GM12878 (cell line): ENCODE measurements around the gene EPB41L4A. TPM values are rescaled to one million over a fixed set of nuclear protein-coding genes. Genes with fewer than 3 reads are reported as not detected.

Experiments
- ATAC-seq: fragments of 200-7000 bp; cut with Tn5 transposase; 3 replicates; pipeline ENCODE4 v1.9.1; 2020; ENCODE audit warnings: mild to moderate bottlenecking, moderate library complexity
- BruUV-seq: library from RNA; stranded (reverse); fragments of 400-500 nt; replicated peaks from 2 replicates; lab custom pipeline; 2021; lab: Mats Ljungman, UMichigan
- CTCF ChIA-PET: fragments of 300-600 bp; sonication (Branson Sonifier 250); formaldehyde crosslinking; extraction: SDS; loops from one replicate; lab custom pipeline; 2021; ENCODE audit warnings: inconsistent platforms; lab: Yijun Ruan, JAX
- POLR2A ChIA-PET: fragments of 350-600 bp; formaldehyde crosslinking; extraction: SDS; loops from one replicate; lab custom pipeline; 2021; ENCODE audit warnings: inconsistent platforms; lab: Charles Lee
- RAD21 ChIA-PET: fragments of 300-600 bp; sonication (Branson Sonifier 250); formaldehyde crosslinking; loops from one replicate; lab custom pipeline; 2023; ENCODE audit warnings: antibody characterized with exemption; ENCODE audit not compliant: unreplicated experiment; lab: Charles Lee
- SMC1A ChIA-PET: fragments of 300-600 bp; sonication (Branson Sonifier 250); formaldehyde crosslinking; loops from one replicate; lab custom pipeline; 2023; ENCODE audit not compliant: unreplicated experiment, uncharacterized antibody; lab: Charles Lee
- DNase-seq: peaks from one replicate; pipeline ENCODE4 v3.0.0-alpha.2; 2011; ENCODE audit warnings: low read depth, low spot score
- FAIRE-seq: peaks from 3 replicates; lab custom pipeline; 2011; peaks lifted over from hg19 to GRCh38; lab: Jason Lieb, UNC
- H2AFZ ChIP-seq: 2 replicates; pipeline ENCODE4 v1.6.0; 2011; ENCODE audit warnings: low read depth, low read length, control low read depth; ENCODE audit not compliant: control insufficient read depth
- H3K27ac ChIP-seq: 2 replicates; pipeline ENCODE4 v1.5.1; 2011; ENCODE audit warnings: control low read depth; ENCODE audit not compliant: control insufficient read depth, insufficient read depth
- H3K27me3 ChIP-seq, 2 experiments: replicated peaks in 1 of 2; 2 replicates each; pipeline versions ENCODE4 v1.6.0 to v1.6.1; 2011; ENCODE audit warnings: low read length in 1 of 2; ENCODE audit not compliant: control insufficient read depth in 2 of 2, insufficient read depth in 2 of 2
- H3K36me3 ChIP-seq, 2 experiments: 2 replicates each; pipeline ENCODE4 v1.5.1; 2011; ENCODE audit warnings: low read length in 1 of 2; ENCODE audit not compliant: control insufficient read depth in 2 of 2, insufficient read depth in 2 of 2
- H3K4me1 ChIP-seq: 2 replicates; pipeline ENCODE4 v1.6.1; 2011; ENCODE audit warnings: mild to moderate bottlenecking, low read length, moderate library complexity, mixed read lengths; ENCODE audit not compliant: control insufficient read depth, insufficient read depth
- H3K4me2 ChIP-seq: 2 replicates; pipeline ENCODE4 v1.6.0; 2011; ENCODE audit warnings: control low read depth; ENCODE audit not compliant: control insufficient read depth, insufficient read depth
- H3K4me3 ChIP-seq: fragments of 200-600 bp; sonication (generic); 2 replicates; pipeline ENCODE4 v1.5.1; 2016
- H3K79me2 ChIP-seq: 2 replicates; pipeline ENCODE4 v1.6.0; 2011; ENCODE audit warnings: low read length; ENCODE audit not compliant: control insufficient read depth, insufficient read depth
- H3K9ac ChIP-seq: 2 replicates; pipeline ENCODE4 v1.8.0; 2011; ENCODE audit warnings: low read length, control low read depth, mixed read lengths; ENCODE audit not compliant: control insufficient read depth, insufficient read depth
- H3K9me3 ChIP-seq: replicated peaks from 3 replicates; pipeline ENCODE4 v1.5.1; 2011; ENCODE audit warnings: mild to moderate bottlenecking, low read length; ENCODE audit not compliant: control insufficient read depth, insufficient read depth
- H4K20me1 ChIP-seq: 2 replicates; pipeline ENCODE4 v1.6.0; 2011; ENCODE audit not compliant: control insufficient read depth, insufficient read depth
- BCL11A ChIP-seq: IDR thresholded peaks from 2 replicates; pipeline ENCODE4 v1.6.1; 2011; ENCODE audit warnings: low read depth, low read length
- EP300 ChIP-seq, 2 experiments: fragments of 150-350 bp in 1 of 2; IDR thresholded peaks; 2 replicates each; pipeline ENCODE4 v1.6.1; 2011 to 2012; ENCODE audit warnings: low read depth in 2 of 2, low read length in 2 of 2, borderline replicate concordance in 1 of 2, improper control_type of control experiment in 1 of 2, inconsistent platforms in 1 of 2; ENCODE audit not compliant: control insufficient read depth in 1 of 2
- ETV6 ChIP-seq, 2 experiments: fragments of 450-650 bp in 1 of 2; IDR thresholded peaks in 1 of 2; conservative IDR thresholded peaks in 1 of 2; 2 replicates each; pipeline ENCODE4 v1.6.1; 2014; ENCODE audit warnings: antibody characterized with exemption in 1 of 2, borderline replicate concordance in 1 of 2, low read depth in 1 of 2, mild to moderate bottlenecking in 1 of 2, moderate library complexity in 1 of 2
- GABPA ChIP-seq: IDR thresholded peaks from 2 replicates; pipeline ENCODE4 v1.6.1; 2014; ENCODE audit warnings: antibody characterized with exemption, low read depth, mild to moderate bottlenecking, inconsistent platforms
- MXI1 ChIP-seq: fragments of 150-350 bp; IDR thresholded peaks from 2 replicates; pipeline ENCODE4 v1.6.1; 2011; ENCODE audit warnings: low read depth, mild to moderate bottlenecking, inconsistent platforms, low read length, improper control_type of control experiment
- MYB ChIP-seq: fragments of 150-350 bp; IDR thresholded peaks from 2 replicates; pipeline ENCODE4 v1.6.1; 2014; ENCODE audit warnings: mild to moderate bottlenecking, low read depth, low read length, borderline replicate concordance
- WGBS: methylation state at CpG from one replicate; pipeline ENCODE4 v1.1.6; 2016; ENCODE audit warnings: low lambda C conversion rate; ENCODE audit not compliant: insufficient replicate concordance, insufficient coverage; ENCODE audit errors: missing lambda C conversion rate; 5-methylcytosine and 5-hydroxymethylcytosine counted together
- in situ Hi-C: fragments of 300-500 bp; cut with MboI; formaldehyde crosslinking; loops from 9 replicates; pipeline ENCODE4 v1.14.3; 2018; ENCODE audit warnings: mixed read lengths
- intact Hi-C: fragments of 100-400 bp; cut with micrococcal nuclease; formaldehyde crosslinking; loops from one replicate; pipeline ENCODE4 v1.14.2; 2022; ENCODE audit not compliant: unreplicated experiment
- polyA plus RNA-seq, 11 experiments: library from polyadenylated mRNA; depleted of rRNA in 4 of 11; unstranded in 6 of 11; stranded (reverse) in 5 of 11; fragments of >200 nt; fragmentation: Nextera tagmentation in 4 of 11; fragmentation: Illumina TruSeq in 1 of 11; extraction: Ambion mirVana in 4 of 11; extraction: Trizol in 1 of 11; gene quantifications; 1 replicate in 1 of 11; 2 replicates in 10 of 11; pipeline versions ENCODE4 v1.2.1 to v1.2.3, GENCODE V29; 2011 to 2016; ENCODE audit warnings: inconsistent platforms in 2 of 11, missing spikeins in 2 of 11, low read depth in 1 of 11
- total RNA-seq, 4 experiments: library from RNA; depleted of rRNA in 3 of 4; stranded (reverse); fragments of >200 nt in 3 of 4; fragmentation: Illumina TruSeq in 1 of 4; extraction: Trizol in 1 of 4; gene quantifications; 2 replicates each; pipeline versions ENCODE4 v1.2.1 to v1.2.3, GENCODE V29; 2013 to 2021
- TF ChIP-seq, protein P1 (sequence below): fragments of 450-650 bp; IDR thresholded peaks from 2 replicates; pipeline ENCODE4 v1.6.1; 2016; ENCODE audit warnings: mild to moderate bottlenecking

EPB41L4A gene
- total and polyA plus RNA-seq, 10 of the 15 experiments (the other 5 are each of a cell fraction or from before 2014, with no cell fraction given): 0.10 to 0.67 (median 0.30) TPM

DNA sequence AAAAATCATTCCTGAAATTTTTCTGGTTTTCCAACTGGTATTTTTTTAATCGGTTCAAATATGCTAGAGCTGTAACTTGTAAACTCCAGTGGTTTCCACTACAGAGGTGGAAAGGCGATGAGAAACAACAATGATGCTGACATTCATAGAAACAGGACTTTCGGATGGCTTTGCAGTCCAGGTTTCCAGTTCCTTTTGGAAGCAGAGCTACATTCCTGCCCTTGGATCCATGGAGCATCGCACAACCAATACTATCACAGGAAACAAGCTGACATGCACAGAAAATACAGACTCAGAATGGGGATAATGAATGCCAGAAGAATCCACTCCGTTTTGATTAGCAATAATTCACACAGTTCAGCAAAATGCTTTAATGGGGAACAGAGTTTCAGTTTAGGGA is 140.0 kb downstream of the EPB41L4A start:
- H3K9ac ChIP-seq: no peak overlapping the region
- ChIA-PET SMC1A (interaction anchor here (0.6 to 0.7 kb wide), 2 partner anchors 104 to 583 kb away, joined by 3 read pairs; no protein-coding TSS in a partner anchor), CTCF (interaction anchor here (0.6 to 0.7 kb wide), 3 partner anchors 16 to 61 kb away, joined by 3 read pairs; no protein-coding TSS in a partner anchor), POLR2A (interaction anchor here (0.6 kb wide), 1 partner anchor 78 kb away, joined by 3 read pairs; no protein-coding TSS in a partner anchor), RAD21 (interaction anchor here (0.6 kb wide), 1 partner anchor 272 kb away, joined by 3 read pairs; no protein-coding TSS in a partner anchor)
- in situ Hi-C loops: no loop called here
- DNase-seq (no peak), FAIRE-seq (no peak), ATAC-seq (no peak)
- no peak overlapping the region for H3K4me2 ChIP-seq
- no peaks in the 10 kb centered on the region for H4K20me1 ChIP-seq
- no peak overlapping the region for H3K4me3 ChIP-seq
- H3K36me3 ChIP-seq: no peaks in the 10 kb centered on the region
- WGBS: 57% methylated on average over 5 of the region's 5 CpGs
- H2AFZ ChIP-seq: no peak overlapping the region
- intact Hi-C loops: no loop called here
- no peak for TF ChIP-seq MYB
- TF ChIP-seq, protein P1, sequence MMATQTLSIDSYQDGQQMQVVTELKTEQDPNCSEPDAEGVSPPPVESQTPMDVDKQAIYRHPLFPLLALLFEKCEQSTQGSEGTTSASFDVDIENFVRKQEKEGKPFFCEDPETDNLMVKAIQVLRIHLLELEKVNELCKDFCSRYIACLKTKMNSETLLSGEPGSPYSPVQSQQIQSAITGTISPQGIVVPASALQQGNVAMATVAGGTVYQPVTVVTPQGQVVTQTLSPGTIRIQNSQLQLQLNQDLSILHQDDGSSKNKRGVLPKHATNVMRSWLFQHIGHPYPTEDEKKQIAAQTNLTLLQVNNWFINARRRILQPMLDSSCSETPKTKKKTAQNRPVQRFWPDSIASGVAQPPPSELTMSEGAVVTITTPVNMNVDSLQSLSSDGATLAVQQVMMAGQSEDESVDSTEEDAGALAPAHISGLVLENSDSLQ: no peak
- no peak for TF ChIP-seq MXI1
- no peak for TF ChIP-seq EP300 (IDR thresholded peaks at IDR 0.05; ENCODE audit: borderline replicate concordance in 1 of 2, control insufficient read depth in 1 of 2, low read depth in 2 of 2, low read length in 2 of 2)
- TF ChIP-seq BCL11A: no peak
- TF ChIP-seq ETV6 (conservative IDR thresholded peaks at IDR 0.05 in 1 of 2, IDR thresholded peaks at IDR 0.05 in 1 of 2; ENCODE audit: borderline replicate concordance in 1 of 2, low read depth in 1 of 2): no peak
- TF ChIP-seq GABPA: no peak
- H3K79me2 ChIP-seq: no peaks in the 10 kb centered on the region
- BruUV-seq: no TSS peak
- H3K27me3 ChIP-seq: peaks cover 0 to 2% of the 10 kb centered on the region in 2 experiments; a peak in 2 of 4 replicates
- H3K4me1 ChIP-seq: no peaks in the 10 kb centered on the region
- no peaks in the 10 kb centered on the region for H3K9me3 ChIP-seq
- H3K27ac ChIP-seq: no peak overlapping the region
